ENCODE data around the gene FRK.
"Not testable (repeated sequence)": the region's sequence is repeated elsewhere in the genome, so short reads cannot be mapped to it uniquely, and the experiment has no call there.

The FRK gene, protein sequence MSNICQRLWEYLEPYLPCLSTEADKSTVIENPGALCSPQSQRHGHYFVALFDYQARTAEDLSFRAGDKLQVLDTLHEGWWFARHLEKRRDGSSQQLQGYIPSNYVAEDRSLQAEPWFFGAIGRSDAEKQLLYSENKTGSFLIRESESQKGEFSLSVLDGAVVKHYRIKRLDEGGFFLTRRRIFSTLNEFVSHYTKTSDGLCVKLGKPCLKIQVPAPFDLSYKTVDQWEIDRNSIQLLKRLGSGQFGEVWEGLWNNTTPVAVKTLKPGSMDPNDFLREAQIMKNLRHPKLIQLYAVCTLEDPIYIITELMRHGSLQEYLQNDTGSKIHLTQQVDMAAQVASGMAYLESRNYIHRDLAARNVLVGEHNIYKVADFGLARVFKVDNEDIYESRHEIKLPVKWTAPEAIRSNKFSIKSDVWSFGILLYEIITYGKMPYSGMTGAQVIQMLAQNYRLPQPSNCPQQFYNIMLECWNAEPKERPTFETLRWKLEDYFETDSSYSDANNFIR

DNA sequence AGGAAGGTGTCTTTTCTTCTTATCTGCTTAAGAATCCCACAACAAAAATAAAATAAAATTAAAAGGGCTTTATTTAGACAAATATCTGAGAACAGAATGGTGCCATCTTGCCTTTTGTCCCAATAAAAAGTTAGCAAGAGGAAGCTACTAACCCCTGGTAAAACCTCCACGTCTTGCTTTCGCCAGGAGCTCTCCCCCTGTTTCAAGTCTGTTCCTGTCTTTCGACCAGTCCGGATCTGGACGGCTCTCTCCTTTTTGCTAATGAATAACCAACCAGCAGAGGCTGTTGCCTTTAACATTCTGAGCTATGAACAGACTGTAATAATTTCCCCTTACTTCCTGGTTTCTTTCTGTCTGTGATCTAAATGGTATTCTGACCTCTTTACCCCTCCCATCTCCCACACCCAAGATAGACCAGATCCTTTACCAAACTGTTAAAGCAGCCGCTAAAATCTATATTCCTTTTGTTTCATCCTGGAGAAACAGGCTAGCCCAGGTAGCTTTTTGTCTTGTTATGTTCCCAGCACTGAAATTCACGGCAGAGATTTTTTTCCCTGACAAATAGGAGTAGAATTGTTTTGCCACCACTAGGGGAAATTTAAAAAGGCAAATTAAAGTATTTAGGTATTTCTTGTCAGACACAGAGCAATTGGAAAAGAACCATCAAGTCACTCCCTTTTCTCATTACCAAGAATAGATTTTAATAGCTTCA is at the start of gene FRK:
TSS of gene FRK (minus strand) at position 320 of the 712 bp plus-strand sequence. CDS start 580 bp downstream, outside the sequence.
- DNase-seq (ENCODE audit: low read depth in 2 of 2) = no peak

DNA sequence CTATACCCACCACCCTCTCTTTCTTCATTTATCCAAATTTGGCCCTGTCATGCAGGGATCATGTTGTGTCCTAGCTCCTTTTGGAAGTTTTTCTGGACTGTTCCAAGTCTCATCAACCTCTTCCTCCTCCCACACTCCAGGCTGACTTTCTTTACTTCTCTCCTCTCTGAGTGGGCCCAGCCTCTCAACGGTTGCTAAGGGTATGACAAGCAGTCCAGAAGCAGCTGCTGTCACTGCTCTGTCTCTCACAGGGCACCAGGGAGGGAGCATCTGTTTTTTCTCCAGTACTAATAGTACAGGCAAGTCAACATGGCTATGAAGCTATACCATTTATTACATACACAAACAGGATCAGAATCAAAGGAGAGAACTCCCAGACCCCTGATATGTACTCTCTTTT is 48.1 kb upstream of the FRK start:
- no peak for DNase-seq (ENCODE audit: low read depth in 2 of 2)

DNA sequence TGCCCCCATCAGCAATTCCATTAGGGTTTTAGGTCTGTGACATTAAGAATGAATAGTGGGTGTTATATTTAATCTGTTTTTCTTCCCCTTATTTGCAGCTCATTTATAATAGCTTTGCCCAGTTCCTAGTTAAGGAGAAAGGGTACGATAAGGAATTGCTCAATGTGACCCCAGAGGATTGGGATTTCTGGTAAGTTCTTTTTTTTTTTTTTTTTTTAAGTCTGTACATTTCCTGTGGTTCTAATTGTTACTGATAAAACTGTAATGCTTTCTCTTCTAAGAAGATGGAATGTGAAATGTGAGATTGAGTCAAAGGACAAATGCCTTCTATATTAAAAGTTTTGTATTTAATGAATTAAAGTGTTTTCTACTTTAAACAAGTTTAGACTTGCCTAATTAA is 45.5 kb upstream of the FRK start:
- DNase-seq (ENCODE audit: low read depth in 2 of 2) = no peak

DNA sequence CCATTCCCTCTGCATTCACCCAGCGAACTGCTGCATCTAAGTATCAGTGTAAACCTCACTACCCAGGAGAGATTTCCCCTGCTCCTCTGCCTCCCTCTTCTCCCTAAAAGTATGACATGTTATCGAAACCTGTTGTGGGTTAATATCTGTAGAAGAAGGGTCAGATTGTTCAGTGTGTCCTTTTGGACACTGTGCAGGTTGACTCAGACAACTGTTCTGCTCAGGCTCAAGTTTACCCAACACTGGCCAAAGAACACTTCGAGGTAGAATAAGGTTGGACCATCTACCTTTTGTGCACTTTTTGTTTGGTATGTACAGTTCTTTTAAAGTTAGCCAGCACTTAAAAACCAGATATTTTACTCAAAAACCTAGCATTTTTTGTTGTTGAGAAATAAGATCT is 44.6 kb upstream of the FRK start:
- no peak for DNase-seq (ENCODE audit: low read depth in 2 of 2)

DNA sequence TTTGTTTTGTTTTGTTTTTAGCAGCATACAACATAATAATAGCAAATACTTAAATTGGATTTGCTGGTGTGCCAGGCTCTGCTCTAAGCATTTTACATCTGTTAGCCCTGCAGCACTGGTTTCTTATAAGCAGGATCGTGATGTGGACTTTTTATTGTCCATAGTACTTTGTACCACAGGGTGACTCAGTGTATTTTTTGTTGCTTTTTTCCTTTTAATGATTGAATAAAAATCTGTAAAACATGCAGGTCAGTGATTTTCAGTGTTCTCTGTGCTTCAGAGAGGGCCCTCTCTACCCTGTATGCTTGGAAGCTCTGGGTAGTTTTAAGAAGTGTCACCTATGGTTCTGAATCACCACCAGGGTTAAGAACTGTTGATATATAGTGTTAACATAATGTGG is 43.9 kb upstream of the FRK start:
- no peak for DNase-seq (ENCODE audit: low read depth in 2 of 2)

DNA sequence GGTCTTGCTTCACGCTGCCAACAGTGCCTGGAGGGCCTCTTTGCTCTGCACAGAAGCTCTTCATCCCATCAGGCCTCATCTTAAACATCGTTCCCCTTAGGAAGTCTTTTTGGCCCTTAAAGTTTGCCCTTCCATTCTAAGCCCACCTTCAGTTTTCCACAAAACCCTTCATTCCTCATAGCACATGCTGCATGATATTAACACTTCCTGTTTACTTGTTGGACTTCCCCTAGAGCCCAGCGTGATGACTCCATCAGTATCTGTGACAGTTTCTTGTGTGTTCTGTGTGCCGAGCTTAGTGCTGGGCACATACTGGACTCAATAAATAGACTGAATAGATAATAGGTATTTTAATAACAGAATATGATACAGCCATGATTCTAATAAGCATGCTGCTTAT is 42.2 kb upstream of the FRK start:
- DNase-seq (ENCODE audit: low read depth in 2 of 2) = no peak

DNA sequence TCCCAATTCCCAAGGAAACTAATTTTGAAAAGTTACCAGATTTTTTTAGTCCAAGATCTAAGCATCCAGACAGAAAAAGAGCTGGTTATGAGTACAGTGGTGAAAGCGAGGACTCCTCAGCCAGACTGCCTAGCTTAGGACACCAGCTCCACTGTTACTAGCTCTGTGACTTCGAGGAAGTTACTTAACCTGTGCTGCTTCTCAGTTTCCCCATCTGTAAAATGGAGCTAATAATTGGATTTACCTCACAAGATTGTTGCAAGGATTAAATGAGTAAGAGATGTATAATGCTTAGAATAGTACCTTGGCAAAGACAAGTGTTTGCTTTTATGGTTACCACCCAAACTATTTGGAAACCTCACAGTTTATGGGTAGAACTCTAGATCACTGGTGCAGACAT is 41.1 kb upstream of the FRK start:
- no peak for DNase-seq (ENCODE audit: low read depth in 2 of 2)

DNA sequence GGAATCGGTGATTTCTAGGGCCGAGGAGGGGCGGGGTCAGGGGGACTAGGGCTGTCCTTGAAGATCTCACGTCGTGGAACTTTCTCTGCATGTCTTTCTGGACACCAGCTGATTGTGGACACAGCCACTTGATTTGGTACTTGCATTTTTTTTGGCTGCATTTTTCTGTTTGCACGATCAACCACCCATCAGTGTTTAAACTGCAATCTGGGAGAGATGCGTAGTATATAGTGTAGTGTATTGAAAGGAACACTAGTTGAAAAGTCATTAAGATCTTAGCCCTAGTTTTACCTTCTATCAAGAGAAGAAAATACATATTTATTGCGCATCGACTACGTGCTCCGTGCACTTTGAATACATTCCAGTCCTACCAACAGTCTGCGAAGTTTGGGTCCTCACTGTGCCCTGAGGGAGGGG is 40.6 kb upstream of the FRK start:
- DNase-seq (ENCODE audit: low read depth in 2 of 2) = no peak

DNA sequence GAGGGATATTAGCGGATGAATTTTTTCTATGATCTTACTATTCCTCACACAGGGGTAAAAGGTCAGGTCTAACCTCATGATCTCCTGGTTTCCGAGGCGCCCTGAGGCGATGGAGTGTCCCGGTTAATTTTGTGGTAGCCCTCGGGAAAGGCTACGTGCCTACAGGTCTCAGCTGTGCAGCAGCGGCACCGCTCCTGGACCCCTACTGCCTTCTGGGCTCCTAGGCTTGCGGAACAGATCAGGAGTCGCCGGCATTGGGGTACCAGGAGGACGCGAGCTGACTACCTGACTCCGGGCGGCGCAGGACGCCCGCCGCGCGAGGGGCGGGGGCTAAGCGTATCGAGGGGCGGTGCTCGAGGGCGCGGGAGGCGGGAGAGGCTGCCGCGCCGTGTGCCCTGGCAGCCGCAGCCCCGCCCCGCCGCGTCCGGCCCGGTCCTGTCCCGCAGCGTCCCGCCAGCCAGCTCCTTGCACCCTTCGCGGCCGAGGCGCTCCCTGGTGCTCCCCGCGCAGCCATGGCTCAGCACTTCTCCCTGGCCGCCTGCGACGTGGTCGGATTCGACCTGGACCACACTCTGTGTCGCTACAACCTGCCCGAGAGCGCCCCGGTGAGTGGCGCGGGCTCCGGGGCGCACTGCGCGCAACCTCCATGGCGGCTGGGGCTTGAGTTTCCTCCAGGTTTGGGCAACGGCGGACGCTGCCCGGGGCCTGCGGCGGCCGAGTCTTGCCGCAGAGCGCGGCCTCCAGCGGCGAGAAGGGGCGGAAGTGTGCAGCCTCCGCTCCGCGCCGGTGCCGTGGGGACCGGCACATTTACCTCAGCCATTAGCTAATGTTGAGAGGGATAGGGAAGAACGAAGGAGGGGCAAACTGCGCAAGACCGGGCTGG is 40.0 kb upstream of the FRK start, which contains the start of gene NT5DC1:
TSS of gene NT5DC1 (plus strand) at position 435 of the 883 bp plus-strand sequence. CDS start at position 513, 78 bp downstream.
- DNase-seq (ENCODE audit: low read depth in 2 of 2) = peak; percentile 57 to 68

DNA sequence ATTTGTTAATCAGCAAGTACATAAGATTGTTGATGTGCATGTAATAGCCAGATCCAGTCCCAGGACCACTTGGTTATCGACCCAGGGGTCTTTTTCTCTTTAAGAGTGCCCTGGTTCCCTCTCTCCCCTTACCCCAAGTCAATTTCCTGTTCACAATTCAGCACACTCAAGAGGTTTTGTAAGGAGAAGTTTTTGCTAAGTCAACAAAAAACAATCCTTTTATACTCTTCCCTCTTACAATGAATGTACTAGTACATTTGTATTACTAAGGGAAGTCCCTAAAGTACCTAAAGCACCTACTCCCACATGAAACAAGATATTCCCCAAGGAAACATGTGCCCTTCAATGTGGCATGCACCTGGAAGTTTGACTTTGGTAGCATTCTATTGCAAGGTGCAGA is 38.3 kb upstream of the FRK start:
- no peak for DNase-seq (ENCODE audit: low read depth in 2 of 2)

DNA sequence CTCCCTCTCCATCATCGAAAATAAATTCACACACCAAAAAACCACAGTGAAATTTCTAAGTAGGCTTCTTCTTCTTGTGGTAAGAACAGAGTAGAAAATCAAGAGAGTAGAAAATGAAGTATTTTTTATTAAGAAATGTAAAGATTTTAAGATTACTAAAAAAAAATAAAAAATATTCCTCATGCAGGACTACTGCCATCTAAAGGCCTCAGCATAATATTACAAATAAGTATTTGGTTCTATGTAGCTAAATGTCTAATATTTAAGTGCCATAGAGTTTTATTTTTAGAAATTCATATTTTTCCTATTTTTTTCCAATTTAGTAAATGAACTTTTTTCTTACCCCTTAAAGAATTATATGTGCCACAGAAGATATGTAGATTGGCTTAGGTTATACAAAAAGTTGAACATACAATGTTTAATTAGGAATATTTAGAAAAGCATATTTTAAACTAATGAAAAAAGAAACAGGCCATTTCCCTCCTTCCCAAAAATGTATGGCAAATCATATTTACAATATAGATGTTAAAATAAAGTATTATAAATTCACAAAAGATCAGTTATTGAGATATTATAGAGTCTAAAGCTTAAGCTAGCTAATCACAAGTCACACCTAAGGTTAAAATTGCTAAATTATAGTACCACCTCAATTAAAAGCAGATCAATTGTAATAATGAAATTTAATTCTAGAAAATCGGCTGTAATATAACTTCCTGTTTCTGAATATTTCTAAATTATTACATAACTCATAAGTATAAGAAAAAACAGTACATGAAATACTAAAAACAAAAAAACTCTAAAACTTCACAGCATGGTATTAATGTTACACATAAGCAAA is 36.5 kb upstream of the FRK start:
- DNase-seq (ENCODE audit: low read depth in 2 of 2) = no peak

DNA sequence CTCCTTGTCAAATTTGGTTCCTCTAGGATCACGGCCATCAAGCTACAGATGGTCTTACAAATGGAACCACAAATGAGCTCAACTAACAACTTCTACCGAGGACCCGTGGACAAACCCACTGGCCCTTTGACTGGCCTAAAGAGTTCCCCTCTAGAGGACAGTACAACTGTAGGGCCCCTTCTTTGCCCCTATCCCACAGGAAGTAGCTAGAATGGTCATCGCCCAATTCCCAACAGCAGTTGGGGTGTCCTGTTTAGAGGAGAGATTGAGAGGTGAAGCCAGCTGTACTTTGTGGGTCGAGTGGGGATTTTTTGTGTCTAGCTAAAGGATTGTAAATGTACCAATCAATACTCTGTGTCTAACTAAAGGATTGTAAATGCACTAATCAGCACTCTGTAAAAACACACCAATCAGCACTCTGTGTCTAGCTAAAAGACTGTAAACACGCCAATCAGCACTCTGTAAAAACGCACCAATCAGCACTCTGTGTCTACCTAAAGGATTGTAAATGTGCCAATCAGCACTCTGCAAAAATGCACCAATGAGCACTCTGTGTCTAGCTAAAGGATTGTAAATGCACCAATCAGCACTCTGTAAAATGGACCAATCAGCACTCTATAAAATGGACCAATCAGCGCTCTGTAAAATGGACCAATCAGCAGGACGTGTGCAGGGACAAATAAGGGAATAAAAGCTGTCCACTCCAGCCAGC is 35.5 kb upstream of the FRK start:
- DNase-seq (ENCODE audit: low read depth in 2 of 2) = not testable (repeated sequence)

DNA sequence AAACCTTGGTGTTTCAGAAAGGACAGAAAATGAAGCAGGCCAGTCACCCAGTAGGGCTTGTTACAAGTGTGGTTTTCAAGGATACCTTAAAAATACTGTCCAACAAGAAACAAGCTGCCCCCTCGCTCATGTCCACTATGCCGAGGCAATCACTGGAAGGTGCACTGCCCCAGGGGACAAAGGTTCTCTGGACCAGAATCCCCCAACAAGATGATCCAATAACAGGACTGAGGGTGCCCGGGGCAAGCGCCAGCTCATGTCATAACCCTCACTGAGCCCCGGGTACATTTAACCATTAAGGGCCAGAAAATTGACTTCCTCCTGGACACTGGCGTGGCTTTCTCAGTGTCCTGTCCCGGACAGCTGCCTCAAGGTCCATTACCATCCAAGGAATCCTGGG is 33.4 kb upstream of the FRK start:
- DNase-seq (ENCODE audit: low read depth in 2 of 2) = no peak

DNA sequence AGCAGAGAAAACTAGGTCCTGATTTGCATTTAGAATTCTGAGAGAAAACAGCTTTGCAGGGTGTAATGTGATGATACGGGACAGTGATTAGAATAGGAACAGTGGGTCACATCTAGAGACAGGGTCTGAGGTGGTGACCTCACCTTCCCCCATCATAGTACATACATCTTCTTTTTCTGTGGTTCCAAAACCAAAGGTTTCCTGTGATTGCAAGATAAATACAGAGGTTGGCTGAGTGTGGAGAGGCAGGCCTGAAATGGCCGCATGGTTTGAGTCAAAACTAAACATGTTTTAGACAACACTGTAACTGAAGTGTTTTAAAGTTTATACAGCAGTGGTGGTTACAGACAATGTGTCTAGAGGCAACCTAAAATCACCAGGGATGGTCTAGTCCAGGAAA is 29.6 kb upstream of the FRK start:
- DNase-seq (ENCODE audit: low read depth in 2 of 2) = no peak

DNA sequence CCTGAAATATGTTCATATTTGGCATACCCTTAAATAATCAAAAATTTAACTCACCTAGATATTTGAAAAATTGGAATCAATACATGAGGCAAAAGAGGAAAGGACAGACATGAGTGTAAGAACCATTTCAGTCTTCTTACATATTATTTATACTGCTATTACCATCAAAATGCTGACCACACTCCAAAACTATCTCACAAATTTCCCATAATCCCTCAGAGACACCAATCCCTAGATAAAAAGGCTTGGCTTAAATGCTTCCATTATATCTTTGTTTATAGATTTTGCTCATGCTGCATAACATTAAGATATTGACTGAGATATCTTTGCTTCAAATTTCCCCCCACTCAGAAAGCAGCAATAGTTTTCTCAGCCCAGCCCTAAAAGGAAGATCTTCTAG is 28.3 kb upstream of the FRK start:
- DNase-seq (ENCODE audit: low read depth in 2 of 2) = no peak

DNA sequence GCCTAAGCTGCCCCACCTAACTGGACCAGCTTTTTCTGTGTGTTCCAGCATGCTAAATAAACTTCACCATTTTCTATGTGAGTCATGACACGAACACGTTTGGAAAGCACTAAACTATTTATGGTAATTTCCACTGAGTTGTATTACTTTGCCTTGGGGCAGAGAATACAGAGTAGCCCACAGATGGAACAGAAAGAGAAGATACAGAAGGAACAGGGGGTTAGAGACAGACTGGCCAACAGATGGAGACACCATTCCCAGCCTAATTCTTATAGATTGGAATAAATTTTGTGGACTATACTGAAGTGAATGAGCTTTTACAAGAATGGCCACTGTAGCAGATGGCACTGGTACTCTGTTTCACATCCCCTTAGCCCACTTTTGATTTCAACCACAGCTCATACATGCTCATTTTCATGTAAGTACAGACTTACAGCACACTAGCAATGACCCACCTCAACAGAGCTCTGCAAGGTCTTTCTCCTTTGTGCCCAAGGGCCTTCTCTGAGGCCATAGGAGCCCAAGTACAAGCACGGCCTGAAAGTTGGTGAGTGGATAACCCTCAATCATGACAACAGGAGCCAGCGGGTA is 26.8 kb upstream of the FRK start:
- DNase-seq (ENCODE audit: low read depth in 2 of 2) = no peak

DNA sequence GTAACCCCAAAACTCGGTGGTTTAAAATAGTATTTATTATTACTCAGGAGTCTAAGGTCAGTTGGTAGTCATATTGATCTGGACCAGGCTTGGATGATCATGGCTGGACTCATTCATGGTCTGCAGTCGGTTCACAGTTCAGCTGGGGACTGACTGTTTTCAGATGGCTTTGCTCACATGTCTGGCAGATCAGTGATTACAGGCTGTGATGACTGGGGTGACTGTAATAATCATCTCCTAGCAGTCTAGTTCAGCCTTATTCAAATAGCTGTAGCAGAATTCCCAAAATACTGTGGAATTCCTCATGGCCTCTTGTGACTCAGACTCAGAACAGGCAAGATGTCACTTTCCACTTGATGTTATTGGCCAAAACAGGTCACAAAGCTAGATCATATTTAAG is 23.6 kb upstream of the FRK start:
- DNase-seq (ENCODE audit: low read depth in 2 of 2) = no peak

DNA sequence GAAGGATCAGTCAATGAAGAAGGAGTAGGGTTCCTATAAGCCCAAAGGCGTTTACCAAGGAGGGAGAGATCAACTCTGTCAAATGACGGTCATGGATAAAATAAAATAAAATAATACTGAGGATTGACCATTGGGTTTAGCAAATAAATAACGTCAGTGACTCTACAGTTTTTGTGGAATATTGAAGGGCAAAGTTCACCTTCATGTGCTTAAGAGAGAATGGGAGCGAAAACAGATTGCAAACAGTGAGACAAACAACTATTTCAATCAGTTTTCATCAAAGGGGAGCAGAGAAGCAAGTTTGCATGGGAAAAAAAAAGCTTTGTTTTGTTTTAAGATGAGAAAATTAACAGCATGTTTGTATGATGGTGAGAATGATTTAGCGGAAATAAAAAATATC is 22.4 kb upstream of the FRK start:
- no peak for DNase-seq (ENCODE audit: low read depth in 2 of 2)

DNA sequence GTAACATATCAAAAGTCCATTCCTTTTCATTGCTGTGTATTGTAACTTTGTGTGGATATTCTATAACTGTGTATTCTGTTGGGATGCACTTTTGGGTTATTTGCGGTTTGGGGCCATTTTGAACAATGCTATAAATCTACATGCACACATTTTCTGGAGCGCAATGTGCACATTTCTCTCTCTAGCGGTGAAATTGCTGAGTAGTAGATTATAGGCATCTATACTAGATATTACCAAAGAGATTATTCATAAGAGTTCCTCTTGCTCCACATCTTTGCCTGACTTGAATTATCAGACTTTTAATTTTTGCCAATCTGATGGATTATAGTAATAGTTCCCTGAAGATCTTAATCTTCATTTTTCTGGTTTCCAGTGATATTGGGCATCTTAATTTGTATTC is 18.3 kb upstream of the FRK start:
- DNase-seq (ENCODE audit: low read depth in 2 of 2) = no peak

DNA sequence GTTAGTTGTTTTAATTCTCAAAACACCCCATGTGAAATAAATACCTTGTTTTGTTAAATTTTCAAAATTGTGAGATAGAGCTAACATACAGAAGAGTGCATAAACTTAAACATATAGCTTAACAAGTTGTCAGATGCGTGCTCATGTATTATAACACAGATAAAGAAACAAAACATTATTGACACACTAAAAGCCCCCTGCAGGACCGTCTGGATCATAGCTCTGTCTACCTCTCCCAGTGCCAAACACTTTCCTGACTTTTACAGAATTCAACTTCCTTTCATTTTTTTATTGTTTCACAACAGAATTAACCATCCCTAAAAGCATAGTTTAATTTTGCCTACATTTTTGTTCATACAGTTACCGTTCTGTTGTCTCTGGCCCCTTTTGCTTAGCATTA is 17.8 kb upstream of the FRK start:
- DNase-seq (ENCODE audit: low read depth in 2 of 2) = no peak

Data from activated CD8-positive, alpha-beta memory T cell treated with anti-CD3 and anti-CD28 coated beads for 4 hours (primary cell).